ENCODE results near the gene PAGE1. TPM values are rescaled to one million over a fixed set of nuclear protein-coding genes. Genes with fewer than 3 reads are reported as not detected.

PAGE1 gene
- total RNA-seq, 1 experiment from 2014 or later: not detected

GRCh38 chrX:49712577-49712976 is 16.8 kb upstream of the PAGE1 start:
- TF ChIP-seq CTCF (conservative IDR thresholded peaks at IDR 0.05) (no peak), EZH2 (IDR thresholded peaks at IDR 0.05; ENCODE audit: low read depth) (no peak)
- no peaks in the 10 kb centered on the region for H3K27me3 ChIP-seq (ENCODE audit: insufficient read depth, low read depth)
- H3K27ac ChIP-seq: no peak overlapping the region
- H3K4me1 ChIP-seq (replicated peaks; ENCODE audit: insufficient read depth): no peaks in the 10 kb centered on the region
- no TSS peak for BruUV-seq (replicated peaks)
- CTCF ChIA-PET: no interaction called here
- POLR2A ChIA-PET (ENCODE audit: unreplicated experiment): interaction anchor here (0.7 kb wide), 1 partner anchor 1001 kb away, joined by 4 read pairs; no protein-coding TSS in a partner anchor
- no peak overlapping the region for H3K4me3 ChIP-seq
- intact Hi-C loops (cut with micrococcal nuclease; ENCODE audit: unreplicated experiment): no loop called here
- no peaks in the 10 kb centered on the region for H3K9me2 ChIP-seq (ENCODE audit: insufficient read depth)
- no peak for DNase-seq
- H3F3A ChIP-seq (ENCODE audit: insufficient read depth, low read depth): no peaks in the 10 kb centered on the region
- no peaks in the 10 kb centered on the region for H3K79me2 ChIP-seq (ENCODE audit: low read depth)
- no peaks in the 10 kb centered on the region for H3K36me3 ChIP-seq (ENCODE audit: low read depth)
- no peak overlapping the region for H3K4me2 ChIP-seq
- no peaks in the 10 kb centered on the region for H4K20me1 ChIP-seq (ENCODE audit: insufficient read depth)
- no peak overlapping the region for H2AFZ ChIP-seq
- no peaks in the 10 kb centered on the region for H3K9me3 ChIP-seq (ENCODE audit: insufficient read depth, low read depth)

GRCh38 chrX:49710744-49711319 is 15.0 kb upstream of the PAGE1 start:
- H3F3A ChIP-seq (ENCODE audit: insufficient read depth, low read depth): no peaks in the 10 kb centered on the region
- H3K9me3 ChIP-seq (ENCODE audit: insufficient read depth, low read depth): no peaks in the 10 kb centered on the region
- no peak for DNase-seq
- no peaks in the 10 kb centered on the region for H3K9me2 ChIP-seq (ENCODE audit: insufficient read depth)
- H3K27ac ChIP-seq: no peak overlapping the region
- CTCF ChIA-PET: no interaction called here
- BruUV-seq (replicated peaks): no TSS peak
- no peaks in the 10 kb centered on the region for H3K4me1 ChIP-seq (replicated peaks; ENCODE audit: insufficient read depth)
- no peak overlapping the region for H2AFZ ChIP-seq
- H3K4me3 ChIP-seq: no peak overlapping the region
- POLR2A ChIA-PET (ENCODE audit: unreplicated experiment): no interaction called here
- no peak overlapping the region for H3K4me2 ChIP-seq
- intact Hi-C loops (cut with micrococcal nuclease; ENCODE audit: unreplicated experiment): no loop called here
- no peaks in the 10 kb centered on the region for H4K20me1 ChIP-seq (ENCODE audit: insufficient read depth)
- TF ChIP-seq EZH2 (IDR thresholded peaks at IDR 0.05; ENCODE audit: low read depth) (no peak), CTCF (conservative IDR thresholded peaks at IDR 0.05) (no peak)
- no peaks in the 10 kb centered on the region for H3K36me3 ChIP-seq (ENCODE audit: low read depth)
- no peaks in the 10 kb centered on the region for H3K27me3 ChIP-seq (ENCODE audit: insufficient read depth, low read depth)
- no peaks in the 10 kb centered on the region for H3K79me2 ChIP-seq (ENCODE audit: low read depth)

- H3K4me1 ChIP-seq (replicated peaks; ENCODE audit: insufficient read depth): no peaks in the 10 kb centered on the region
- H3K27me3 ChIP-seq (ENCODE audit: insufficient read depth, low read depth): no peaks in the 10 kb centered on the region
- CTCF ChIA-PET: no interaction called here
Measured at GRCh38 chrX:49704691-49705404, 9.1 kb upstream of the PAGE1 start.

More at GRCh38 chrX:49704691-49705404, 9.1 kb upstream of the PAGE1 start:
- Histone ChIP-seq H3K27ac (no peak overlapping the region), H3K9me2 (ENCODE audit: insufficient read depth) (no peaks in the 10 kb centered on the region), H3K9me3 (ENCODE audit: insufficient read depth, low read depth) (no peaks in the 10 kb centered on the region), H3K36me3 (ENCODE audit: low read depth) (no peaks in the 10 kb centered on the region), H3K4me3 (no peak overlapping the region), H3K4me2 (no peak overlapping the region), H2AFZ (no peak overlapping the region), H3F3A (ENCODE audit: insufficient read depth, low read depth) (no peaks in the 10 kb centered on the region), H4K20me1 (ENCODE audit: insufficient read depth) (no peaks in the 10 kb centered on the region), H3K79me2 (ENCODE audit: low read depth) (no peaks in the 10 kb centered on the region)
- POLR2A ChIA-PET (ENCODE audit: unreplicated experiment): no interaction called here
- intact Hi-C loops (cut with micrococcal nuclease; ENCODE audit: unreplicated experiment): no loop called here
- no peak for DNase-seq
- TF ChIP-seq CTCF (conservative IDR thresholded peaks at IDR 0.05): no peak
- TF ChIP-seq EZH2 (IDR thresholded peaks at IDR 0.05; ENCODE audit: low read depth): no peak
- BruUV-seq (replicated peaks): no TSS peak

Data from PC-9 (cell line).